ENCODE measurements around the gene CDK2AP2. TPM values are rescaled to one million over a fixed set of nuclear protein-coding genes. Genes with fewer than 3 reads are reported as not detected.

Gene CDK2AP2
- total and polyA plus RNA-seq, 9 of the 15 experiments (the other 6 are each of a cell fraction or from before 2014, with no cell fraction given) = 4.4 to 47.4 (median 21.7) TPM

GRCh38 chr11:67464411-67465188 lies 43.4 kb downstream of the CDK2AP2 start (continued):
- TF ChIP-seq, protein P1, sequence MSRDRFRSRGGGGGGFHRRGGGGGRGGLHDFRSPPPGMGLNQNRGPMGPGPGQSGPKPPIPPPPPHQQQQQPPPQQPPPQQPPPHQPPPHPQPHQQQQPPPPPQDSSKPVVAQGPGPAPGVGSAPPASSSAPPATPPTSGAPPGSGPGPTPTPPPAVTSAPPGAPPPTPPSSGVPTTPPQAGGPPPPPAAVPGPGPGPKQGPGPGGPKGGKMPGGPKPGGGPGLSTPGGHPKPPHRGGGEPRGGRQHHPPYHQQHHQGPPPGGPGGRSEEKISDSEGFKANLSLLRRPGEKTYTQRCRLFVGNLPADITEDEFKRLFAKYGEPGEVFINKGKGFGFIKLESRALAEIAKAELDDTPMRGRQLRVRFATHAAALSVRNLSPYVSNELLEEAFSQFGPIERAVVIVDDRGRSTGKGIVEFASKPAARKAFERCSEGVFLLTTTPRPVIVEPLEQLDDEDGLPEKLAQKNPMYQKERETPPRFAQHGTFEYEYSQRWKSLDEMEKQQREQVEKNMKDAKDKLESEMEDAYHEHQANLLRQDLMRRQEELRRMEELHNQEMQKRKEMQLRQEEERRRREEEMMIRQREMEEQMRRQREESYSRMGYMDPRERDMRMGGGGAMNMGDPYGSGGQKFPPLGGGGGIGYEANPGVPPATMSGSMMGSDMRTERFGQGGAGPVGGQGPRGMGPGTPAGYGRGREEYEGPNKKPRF (IDR thresholded peaks at IDR 0.05; ENCODE audit: low read depth, low read length) = no peak
- TF ChIP-seq TSC22D4 (tag; IDR thresholded peaks at IDR 0.05) (no peak), TOE1 (IDR thresholded peaks at IDR 0.05; ENCODE audit: borderline replicate concordance) (peak; percentile 99), TOE1 (CRISPR knock-in tag; IDR thresholded peaks at IDR 0.05; ENCODE audit: borderline replicate concordance, low read depth) (no peak), RAD51 (IDR thresholded peaks at IDR 0.05; ENCODE audit: borderline replicate concordance, low read depth) (peak; percentile 97), IRF2 (CRISPR knock-in tag; IDR thresholded peaks at IDR 0.05) (no peak), NELFE (IDR thresholded peaks at IDR 0.05; ENCODE audit: insufficient read depth, insufficient read length) (no peak), NEUROD1 (IDR thresholded peaks at IDR 0.05; ENCODE audit: borderline replicate concordance, low read depth, low read length, partially characterized antibody) (no peak), MAZ (CRISPR knock-in tag; conservative IDR thresholded peaks at IDR 0.05 in 1 of 2, IDR thresholded peaks at IDR 0.05 in 1 of 2) (peak in 1 of 2 experiments; percentile 42; a peak in 1 of 4 replicates), NR0B1 (IDR thresholded peaks at IDR 0.05; ENCODE audit: partially characterized antibody) (no peak), ZC3H8 (IDR thresholded peaks at IDR 0.05) (no peak), ZBTB34 (CRISPR knock-in tag; IDR thresholded peaks at IDR 0.05) (no peak), CREB5 (CRISPR knock-in tag; IDR thresholded peaks at IDR 0.05) (no peak), PTBP1 (IDR thresholded peaks at IDR 0.05; ENCODE audit: low read depth, low read length) (no peak), ARHGAP35 (IDR thresholded peaks at IDR 0.05; ENCODE audit: partially characterized antibody) (no peak), ZNF707 (CRISPR knock-in tag; conservative IDR thresholded peaks at IDR 0.05) (no peak), FOXK1 (CRISPR knock-in tag; IDR thresholded peaks at IDR 0.05; ENCODE audit: borderline replicate concordance) (no peak), CHD2 (IDR thresholded peaks at IDR 0.05; ENCODE audit: low read depth, low read length) (no peak), MAX (CRISPR knock-in tag; IDR thresholded peaks at IDR 0.05) (peak; percentile 3; the same call in 1 of the 2 replicates)
- TF ChIP-seq, protein P2, sequence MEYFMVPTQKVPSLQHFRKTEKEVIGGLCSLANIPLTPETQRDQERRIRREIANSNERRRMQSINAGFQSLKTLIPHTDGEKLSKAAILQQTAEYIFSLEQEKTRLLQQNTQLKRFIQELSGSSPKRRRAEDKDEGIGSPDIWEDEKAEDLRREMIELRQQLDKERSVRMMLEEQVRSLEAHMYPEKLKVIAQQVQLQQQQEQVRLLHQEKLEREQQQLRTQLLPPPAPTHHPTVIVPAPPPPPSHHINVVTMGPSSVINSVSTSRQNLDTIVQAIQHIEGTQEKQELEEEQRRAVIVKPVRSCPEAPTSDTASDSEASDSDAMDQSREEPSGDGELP (CRISPR knock-in tag; IDR thresholded peaks at IDR 0.05; ENCODE audit: borderline replicate concordance) = peak; percentile 41; the same call in 1 of the 2 replicates
